Stimulated activated CD4-positive, alpha-beta T cell treated with anti-CD3 and anti-CD28 coated beads, Interleukin-12 subunit alpha, Interleukin-12 subunit beta, amount 100 ng/mL, for 4 hours (primary cell): ENCODE data around the gene KCNT2.

Experiments
- DNase-seq: peaks from one replicate; pipeline ENCODE4 v3.0.0-alpha.2; 2020

KCNT2 gene

DNA sequence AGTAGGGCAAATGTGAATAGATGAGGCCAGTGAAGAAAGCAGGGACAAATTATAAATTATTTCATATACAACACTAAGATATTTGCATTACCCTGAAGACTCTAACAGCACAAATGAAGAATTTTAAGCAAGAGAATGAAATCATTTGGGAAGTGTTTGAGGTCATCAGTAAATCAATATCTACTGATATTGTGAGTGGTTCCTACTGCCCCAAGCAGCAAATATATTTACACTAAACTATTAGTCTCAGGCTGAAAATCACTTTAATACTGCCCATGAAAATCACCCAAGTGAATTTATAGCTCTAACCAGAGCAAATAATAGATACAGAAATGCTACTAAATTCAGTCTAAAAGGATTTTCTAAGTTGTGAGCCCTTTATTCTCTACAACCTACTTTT lies 163.6 kb downstream of the KCNT2 start:
- DNase-seq, result no peak

- no peak for DNase-seq
Measured at GRCh38 chr1:196442366-196442765, 165.9 kb downstream of the KCNT2 start.

GRCh38 chr1:196440711-196441110 lies 167.5 kb downstream of the KCNT2 start:
- no peak for DNase-seq

DNA sequence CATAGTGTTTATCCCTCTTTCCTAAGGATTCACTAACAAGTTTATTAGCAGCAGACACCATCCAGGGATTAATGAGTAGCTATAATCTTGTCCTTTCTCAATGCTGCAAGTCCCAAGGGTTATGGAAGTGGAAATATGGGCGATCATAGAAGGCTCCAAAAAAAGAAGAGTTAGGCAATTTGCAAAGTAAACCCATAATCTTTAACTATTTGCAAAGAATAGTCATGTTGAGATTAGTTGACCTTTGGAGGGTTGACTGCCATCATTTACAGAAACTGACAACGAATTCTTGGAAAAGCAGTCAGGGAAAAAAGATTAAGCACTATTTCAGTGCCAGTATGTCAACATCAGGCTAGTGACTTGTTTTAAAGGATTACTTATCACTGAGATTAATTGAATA lies 169.9 kb downstream of the KCNT2 start:
- DNase-seq, result no peak

- DNase-seq, result no peak
Measured at GRCh38 chr1:196437671-196438070, 170.6 kb downstream of the KCNT2 start.

- no peak for DNase-seq
Measured at GRCh38 chr1:196433000-196433399, 175.2 kb downstream of the KCNT2 start.

- DNase-seq, result no peak
Measured at GRCh38 chr1:196427976-196428734, 180.1 kb downstream of the KCNT2 start.

- no peak for DNase-seq
Measured at GRCh38 chr1:196425513-196425912, 182.7 kb downstream of the KCNT2 start.

GRCh38 chr1:196423612-196424011 lies 184.6 kb downstream of the KCNT2 start:
- no peak for DNase-seq

DNA sequence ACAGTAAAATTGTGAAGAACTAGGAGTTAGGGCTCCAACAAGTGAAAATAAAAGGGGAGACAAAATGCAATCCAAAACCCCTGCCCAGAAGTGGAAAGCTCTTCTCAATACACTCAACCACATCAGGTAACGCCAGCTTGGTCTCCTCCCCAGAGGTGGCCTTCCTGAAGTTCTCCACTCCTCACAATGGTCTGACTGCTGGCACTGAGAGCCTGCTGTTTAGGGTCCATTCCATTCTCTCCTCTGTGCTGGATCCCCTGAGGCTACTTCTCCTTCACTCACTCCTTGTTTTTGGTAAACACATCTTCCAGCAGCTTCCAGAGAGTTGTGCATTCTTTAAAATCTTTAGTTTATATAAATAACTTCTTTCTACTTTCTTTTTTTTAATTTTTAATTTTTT lies 189.5 kb downstream of the KCNT2 start:
- DNase-seq, result no peak

DNA sequence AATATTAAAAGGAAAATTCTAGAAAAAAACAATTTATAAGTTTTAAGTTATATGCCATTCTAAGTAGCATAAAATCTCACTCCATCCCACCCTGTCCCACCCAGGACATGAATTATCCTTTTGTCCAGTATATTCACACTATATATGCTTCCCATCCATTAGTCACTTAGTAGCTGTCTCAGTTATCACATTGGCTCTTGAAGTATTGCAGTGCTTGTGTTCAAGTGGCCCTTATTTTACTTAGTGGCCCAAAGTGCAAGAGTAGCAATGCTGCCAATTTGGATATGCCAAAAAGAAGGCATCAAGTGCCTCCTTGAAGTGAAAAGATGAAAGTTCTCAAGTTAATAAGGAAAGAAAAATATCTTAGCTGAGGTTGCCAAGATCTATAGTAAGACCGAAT lies 192.3 kb downstream of the KCNT2 start:
- no peak for DNase-seq

GRCh38 chr1:196412326-196412725 lies 195.9 kb downstream of the KCNT2 start:
- no peak for DNase-seq

GRCh38 chr1:196410768-196411167 lies 197.5 kb downstream of the KCNT2 start:
- no peak for DNase-seq

- DNase-seq, result no peak
Measured at GRCh38 chr1:196409586-196409985, 198.7 kb downstream of the KCNT2 start.

GRCh38 chr1:196407358-196408051 lies 200.7 kb downstream of the KCNT2 start:
- no peak for DNase-seq

- no peak for DNase-seq
Measured at GRCh38 chr1:196405839-196406238, 202.4 kb downstream of the KCNT2 start.

DNA sequence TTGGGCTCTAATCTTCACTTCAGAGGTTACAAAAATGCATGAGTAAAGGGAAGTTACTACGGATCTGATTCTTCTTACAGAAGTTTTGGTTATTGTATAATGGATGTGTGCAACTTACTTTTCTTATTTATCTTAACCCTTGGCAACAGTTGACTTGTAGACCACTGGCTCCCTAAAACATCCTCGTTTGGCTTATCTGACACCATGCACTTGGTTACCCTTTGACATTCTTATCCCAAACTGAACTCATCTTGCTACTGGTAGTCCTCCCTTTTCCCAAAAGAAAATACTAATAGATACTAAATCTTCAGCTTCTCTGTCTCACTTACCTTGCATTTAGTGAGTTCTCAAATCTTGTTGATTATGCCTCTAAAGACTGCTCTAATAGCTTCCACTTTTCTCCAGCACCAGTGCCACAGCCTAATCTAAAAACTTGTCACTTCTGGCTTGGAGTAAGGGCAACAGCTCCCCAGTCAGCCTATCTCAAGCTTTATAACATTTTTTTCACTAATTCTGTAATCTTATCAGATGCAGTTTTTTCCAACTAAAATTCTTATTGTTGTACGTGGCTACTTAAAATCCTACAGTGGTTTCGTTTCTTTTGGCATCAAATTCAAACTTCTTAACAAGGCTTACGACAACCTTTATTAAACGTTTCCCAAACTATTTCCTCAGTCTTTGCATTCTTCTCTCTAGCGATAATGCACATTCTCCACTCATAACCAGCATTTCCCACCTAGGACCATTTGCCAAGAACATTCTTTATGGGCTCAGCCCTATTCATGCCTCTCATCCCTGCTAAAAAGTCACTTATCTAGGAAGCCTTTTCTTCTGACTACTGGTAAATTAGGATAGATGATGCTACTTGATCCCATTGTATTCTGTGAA lies 204.2 kb downstream of the KCNT2 start:
- DNase-seq, result no peak

DNA sequence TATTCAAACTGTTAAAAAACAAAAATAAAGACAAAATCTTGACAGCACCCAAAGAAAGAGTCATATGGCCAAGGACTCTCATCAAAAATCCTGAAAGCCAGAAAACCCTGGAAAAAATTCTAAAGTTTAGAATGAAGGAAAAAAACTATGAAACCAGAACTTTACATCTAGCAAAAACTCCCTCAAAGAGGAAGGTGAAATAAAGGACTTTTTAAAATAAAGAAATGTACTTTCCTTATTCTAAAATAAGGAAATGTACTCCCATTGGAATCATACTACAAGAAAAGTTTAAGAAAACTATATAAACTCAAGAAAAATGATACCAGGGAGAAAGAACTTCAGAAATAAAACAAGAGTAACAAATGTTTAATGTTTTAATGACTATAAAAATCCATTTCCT lies 206.3 kb downstream of the KCNT2 start:
- no peak for DNase-seq

DNA sequence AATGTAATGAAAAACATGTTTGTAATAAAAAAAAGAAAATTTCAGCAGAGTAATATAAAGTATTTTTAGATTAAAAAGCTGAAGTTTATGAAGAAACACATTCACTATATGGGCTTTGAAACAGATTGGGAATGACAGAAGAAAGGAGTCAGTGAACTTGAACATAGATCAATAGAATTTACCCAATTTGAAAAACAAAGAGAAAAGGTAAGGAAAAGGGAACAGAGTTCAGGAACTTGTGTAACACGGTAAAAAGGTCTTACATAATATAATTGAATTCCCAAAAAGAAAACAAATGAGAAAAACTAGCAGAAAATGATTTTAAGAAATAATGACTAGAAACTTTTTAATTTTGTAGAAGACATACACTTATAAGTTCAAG lies 206.8 kb downstream of the KCNT2 start:
- DNase-seq, result no peak

DNA sequence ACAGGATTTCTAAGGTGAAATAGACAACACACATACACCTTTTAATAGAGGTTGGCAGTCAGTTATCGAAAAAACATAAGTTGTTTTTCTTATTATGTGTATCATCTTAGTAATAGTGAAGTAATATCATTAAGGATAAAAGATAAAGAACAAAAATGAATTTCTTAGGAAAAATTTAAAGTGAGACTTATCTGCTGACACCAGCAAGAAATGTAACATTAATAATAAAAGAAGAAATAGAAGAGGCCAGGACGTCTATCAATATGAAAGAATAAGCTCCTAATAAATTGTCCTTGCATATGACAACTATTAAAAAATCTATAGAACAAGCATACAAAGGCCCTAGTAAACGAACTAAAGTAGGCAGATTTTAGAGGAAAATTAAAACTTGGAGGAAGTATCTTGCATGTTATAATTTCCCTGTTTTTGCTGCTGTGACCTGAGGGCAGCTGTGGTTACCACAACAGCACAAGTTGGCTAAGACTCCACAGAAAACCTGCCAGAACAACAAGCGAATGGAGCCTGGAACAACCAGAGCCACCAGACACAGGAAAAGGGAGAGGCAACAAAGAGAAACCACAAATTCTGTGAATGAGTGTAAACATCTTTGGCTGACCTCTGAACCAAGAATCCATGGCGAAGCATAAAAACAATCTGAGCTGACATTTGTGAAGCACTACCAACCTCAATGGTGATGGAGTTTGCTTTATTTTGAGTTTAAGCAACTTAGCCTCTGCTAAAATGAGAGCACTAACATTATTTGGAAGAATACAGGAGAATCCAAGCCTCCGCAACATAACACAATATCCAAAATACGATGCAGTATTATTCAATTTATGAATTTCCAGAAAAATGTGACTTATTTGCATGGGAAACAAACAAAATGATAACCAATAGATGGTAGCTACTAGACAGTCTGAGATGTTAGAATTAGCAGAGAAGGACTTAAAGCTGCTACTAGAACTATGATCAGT lies 207.5 kb downstream of the KCNT2 start:
- no peak for DNase-seq

DNA sequence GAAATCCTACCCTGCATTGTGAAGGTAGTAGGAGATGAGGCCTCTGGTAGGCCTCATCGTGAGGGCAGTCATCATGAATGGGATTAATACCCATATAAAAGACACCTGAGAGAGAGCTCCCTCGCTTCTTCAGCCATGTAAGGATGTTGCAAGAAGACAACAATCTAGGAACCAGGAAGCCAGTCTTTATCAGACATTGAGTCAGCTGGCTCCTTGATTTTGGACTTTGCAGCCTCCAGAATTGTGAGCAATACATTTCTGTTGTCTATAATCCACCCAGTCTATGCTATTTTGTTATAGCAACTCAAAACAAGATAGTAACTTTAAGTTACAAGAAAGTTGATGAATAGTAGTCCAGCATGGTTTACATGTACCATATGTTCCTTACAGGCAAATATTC lies 208.5 kb downstream of the KCNT2 start:
- DNase-seq, result no peak

DNA sequence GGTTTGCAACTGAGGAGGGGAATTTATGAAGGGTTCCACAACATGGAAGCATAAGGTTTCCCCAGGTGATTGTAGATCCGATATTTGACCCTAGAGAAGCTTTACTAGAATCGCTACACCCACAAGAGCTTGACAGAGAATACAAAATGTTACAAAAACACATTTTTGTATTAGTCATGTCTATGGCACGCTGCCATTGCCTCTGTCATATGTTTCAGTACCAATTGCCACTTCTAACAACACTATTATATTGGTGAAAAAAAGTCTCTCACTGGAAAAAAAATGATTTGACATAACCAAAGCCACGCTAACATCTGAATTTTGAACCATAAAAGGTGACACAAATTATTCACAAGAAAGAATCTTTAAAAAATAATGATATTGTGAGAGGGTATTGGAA lies 214.5 kb downstream of the KCNT2 start:
- no peak for DNase-seq
